Measurements from ENCODE around the gene GRB14. TPM values are rescaled to one million over a fixed set of nuclear protein-coding genes. Genes with fewer than 3 reads are reported as not detected.

Gene GRB14
- not detected for total RNA-seq
- 0.86 TPM for total RNA-seq (2013)

- Histone ChIP-seq H3K27me3 (ENCODE audit: control insufficient read depth, insufficient read depth, low read length) (peaks cover 9% of the 10 kb centered on the region), H3K36me3 (ENCODE audit: control insufficient read depth, insufficient read depth, low read length) (no peaks in the 10 kb centered on the region), H3K4me3 (ENCODE audit: low read length) (no peak within 1 kb of the TSS), H3K27ac (ENCODE audit: low read length) (no peak within 1 kb of the TSS), H3K9me3 (ENCODE audit: control insufficient read depth, insufficient read depth, low read length) (no peaks in the 10 kb centered on the region), H3K4me1 (ENCODE audit: control insufficient read depth, insufficient read depth, low read length) (no peaks in the 10 kb centered on the region)
- Mint-ChIP-seq H3K4me1 (no peaks in the 10 kb centered on the region), H3K27ac (no peak within 1 kb of the TSS), H3K27me3 (ENCODE audit: low read depth in 2 of 2) (peaks cover 17 to 31% of the 10 kb centered on the region in 2 donors), H3K4me3 (peak within 1 kb of the TSS; percentile 35), H3K36me3 (no peaks in the 10 kb centered on the region), H3K9me3 (peaks cover 0 to 2% of the 10 kb centered on the region in 2 donors)
- ATAC-seq (no peak), DNase-seq (no peak)
- TF ChIP-seq CTCF (IDR thresholded peaks at IDR 0.05): no peak
- intact Hi-C loops (cut with micrococcal nuclease): no loop called here
- WGBS (ENCODE audit: insufficient coverage): 2% methylated on average over 85 of the region's 96 CpGs
Measured at GRCh38 chr2:164620873-164621763, at the start of gene GRB14. Gene GRB14, minus strand, starts transcription at chr2:164621482. Its CDS starts 173 bp downstream, at chr2:164621309.

GRCh38 chr2:164669291-164669690 is 48.0 kb upstream of the GRB14 start:
- H3K27ac ChIP-seq (ENCODE audit: low read length): no peak overlapping the region
- H3K36me3 ChIP-seq (ENCODE audit: control insufficient read depth, insufficient read depth, low read length): no peaks in the 10 kb centered on the region
- Mint-ChIP-seq H3K4me3 (no peak overlapping the region), H3K36me3 (no peaks in the 10 kb centered on the region), H3K9me3 (peaks cover 2 to 4% of the 10 kb centered on the region in 2 donors), H3K4me1 (no peaks in the 10 kb centered on the region), H3K27ac (no peak overlapping the region), H3K27me3 (ENCODE audit: low read depth in 2 of 2) (no peaks in the 10 kb centered on the region)
- H3K4me3 ChIP-seq (ENCODE audit: low read length): no peak overlapping the region
- ATAC-seq (no peak), DNase-seq (no peak)
- H3K4me1 ChIP-seq (ENCODE audit: control insufficient read depth, insufficient read depth, low read length): no peaks in the 10 kb centered on the region
- TF ChIP-seq CTCF (IDR thresholded peaks at IDR 0.05): no peak
- no peaks in the 10 kb centered on the region for H3K9me3 ChIP-seq (ENCODE audit: control insufficient read depth, insufficient read depth, low read length)
- no peaks in the 10 kb centered on the region for H3K27me3 ChIP-seq (ENCODE audit: control insufficient read depth, insufficient read depth, low read length)
- intact Hi-C loops (cut with micrococcal nuclease): no loop called here

- H3K36me3 ChIP-seq (ENCODE audit: control insufficient read depth, insufficient read depth, low read length): no peaks in the 10 kb centered on the region
- no peak overlapping the region for H3K27ac Mint-ChIP-seq
- no peaks in the 10 kb centered on the region for H3K9me3 ChIP-seq (ENCODE audit: control insufficient read depth, insufficient read depth, low read length)
- no peak for DNase-seq
- no peak for TF ChIP-seq CTCF (IDR thresholded peaks at IDR 0.05)
- intact Hi-C loops (cut with micrococcal nuclease): no loop called here
- H3K4me1 ChIP-seq (ENCODE audit: control insufficient read depth, insufficient read depth, low read length): no peaks in the 10 kb centered on the region
- H3K4me3 ChIP-seq (ENCODE audit: low read length): no peak overlapping the region
- H3K4me3 Mint-ChIP-seq: no peak overlapping the region
- ATAC-seq: no peak
- H3K9me3 Mint-ChIP-seq: peaks cover 4 to 6% of the 10 kb centered on the region in 2 donors
- no peaks in the 10 kb centered on the region for H3K36me3 Mint-ChIP-seq
- no peak overlapping the region for H3K27ac ChIP-seq (ENCODE audit: low read length)
- WGBS (ENCODE audit: insufficient coverage): 80% methylated on average over 1 of the region's 2 CpGs
- no peaks in the 10 kb centered on the region for H3K27me3 Mint-ChIP-seq (ENCODE audit: low read depth in 2 of 2)
- no peaks in the 10 kb centered on the region for H3K27me3 ChIP-seq (ENCODE audit: control insufficient read depth, insufficient read depth, low read length)
- no peaks in the 10 kb centered on the region for H3K4me1 Mint-ChIP-seq
Measured at GRCh38 chr2:164667566-164667965, 46.3 kb upstream of the GRB14 start.

DNA sequence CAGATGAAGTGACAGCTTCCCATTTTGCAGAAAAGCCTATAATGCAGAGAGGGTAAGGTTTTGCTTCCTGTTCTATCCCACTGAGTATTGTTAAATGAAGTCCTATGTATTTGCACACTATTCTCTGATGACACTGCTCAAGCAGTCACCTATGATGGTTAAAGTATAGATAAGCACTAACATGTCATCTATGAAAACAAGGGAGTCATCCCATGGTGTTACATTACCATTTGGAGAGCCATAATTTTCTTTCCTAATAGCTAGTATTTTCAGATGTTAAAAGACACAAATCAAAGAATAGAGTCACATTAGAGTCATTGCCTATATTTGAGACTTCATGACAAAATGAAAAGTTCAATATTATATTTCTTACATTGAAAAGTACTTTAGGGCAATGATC is 42.8 kb upstream of the GRB14 start:
- intact Hi-C loops (cut with micrococcal nuclease): no loop called here
- TF ChIP-seq CTCF (IDR thresholded peaks at IDR 0.05): no peak
- DNase-seq (no peak), ATAC-seq (no peak)
- Histone ChIP-seq H3K4me3 (ENCODE audit: low read length) (no peak overlapping the region), H3K4me1 (ENCODE audit: control insufficient read depth, insufficient read depth, low read length) (no peaks in the 10 kb centered on the region), H3K9me3 (ENCODE audit: control insufficient read depth, insufficient read depth, low read length) (no peaks in the 10 kb centered on the region), H3K27me3 (ENCODE audit: control insufficient read depth, insufficient read depth, low read length) (no peaks in the 10 kb centered on the region), H3K36me3 (ENCODE audit: control insufficient read depth, insufficient read depth, low read length) (no peaks in the 10 kb centered on the region), H3K27ac (ENCODE audit: low read length) (no peak overlapping the region)
- Mint-ChIP-seq H3K27ac (no peak overlapping the region), H3K9me3 (peaks cover 4 to 7% of the 10 kb centered on the region in 2 donors), H3K27me3 (ENCODE audit: low read depth in 2 of 2) (no peaks in the 10 kb centered on the region), H3K4me3 (no peak overlapping the region), H3K36me3 (no peaks in the 10 kb centered on the region), H3K4me1 (no peaks in the 10 kb centered on the region)
